WTC11 (cell line): ENCODE data around the gene KCTD20. TPM values are rescaled to one million over a fixed set of nuclear protein-coding genes. Genes with fewer than 3 reads are reported as not detected.
"Not testable (repeated sequence)": the region's sequence is repeated elsewhere in the genome, so short reads cannot be mapped to it uniquely, and the experiment has no call there.

Experiments
- ATAC-seq: fragments of 200-7000 bp; cut with Tn5 transposase; 2 replicates; pipeline ENCODE4 v1.10.0; 2021; ENCODE audit warnings: mild to moderate bottlenecking, moderate library complexity
- CTCF ChIA-PET: fragments of 300-600 bp; sonication (Branson Sonifier 250); formaldehyde crosslinking; loops from one replicate; lab custom pipeline; 2021; ENCODE audit warnings: antibody characterized with exemption; lab: Charles Lee
- POLR2A ChIA-PET: fragments of 350-600 bp; sonication (Branson Sonifier 250); formaldehyde crosslinking; loops from one replicate; lab custom pipeline; 2021; ENCODE audit warnings: antibody characterized with exemption; lab: Charles Lee
- DNase-seq: peaks from one replicate; pipeline ENCODE4 v3.0.0; 2021; ENCODE audit warnings: low spot score
- H3K27ac Mint-ChIP-seq: 2 replicates; pipeline ENCODE4 v1.8.0; 2021; ENCODE audit warnings: mixed read lengths
- H3K27me3 Mint-ChIP-seq: 2 replicates; pipeline ENCODE4 v1.8.0; 2021; ENCODE audit warnings: low read depth, mild to moderate bottlenecking, moderate library complexity, mixed read lengths
- H3K36me3 Mint-ChIP-seq: 2 replicates; pipeline ENCODE4 v1.8.0; 2021; ENCODE audit warnings: mixed read lengths
- H3K4me1 Mint-ChIP-seq: 2 replicates; pipeline ENCODE4 v1.8.0; 2022; ENCODE audit warnings: mixed read lengths
- H3K4me3 Mint-ChIP-seq: 2 replicates; pipeline ENCODE4 v1.8.0; 2021; ENCODE audit warnings: mild to moderate bottlenecking, moderate library complexity, mixed read lengths
- H3K9me3 Mint-ChIP-seq: 2 replicates; pipeline ENCODE4 v1.8.0; 2021; ENCODE audit warnings: mixed read lengths
- FOXJ3 ChIP-seq: sonication (generic); formaldehyde crosslinking; IDR thresholded peaks from 2 replicates; pipeline ENCODE4 v1.9.0; 2021; ENCODE audit warnings: missing genetic modification reagents, mild to moderate bottlenecking, borderline replicate concordance
- NFATC4 ChIP-seq: fragments of 250-450 bp; sonication (Bioruptor Pico); IDR thresholded peaks from 2 replicates; pipeline ENCODE4 v1.9.0; 2021; ENCODE audit warnings: mild to moderate bottlenecking
- NFYB ChIP-seq: sonication (generic); formaldehyde crosslinking; conservative IDR thresholded peaks from 2 replicates; pipeline ENCODE4 v1.8.0; 2022; ENCODE audit warnings: low read depth, missing genetic modification reagents
- SMAD4 ChIP-seq: sonication (generic); formaldehyde crosslinking; IDR thresholded peaks from 2 replicates; pipeline ENCODE4 v1.8.0; 2022; ENCODE audit warnings: mild to moderate bottlenecking, missing genetic modification reagents
- SP1 ChIP-seq: sonication (generic); formaldehyde crosslinking; conservative IDR thresholded peaks from 2 replicates; pipeline ENCODE4 v1.8.1; 2022; ENCODE audit warnings: missing genetic modification reagents
- TEAD4 ChIP-seq: sonication (generic); formaldehyde crosslinking; IDR thresholded peaks from 2 replicates; pipeline ENCODE4 v1.8.0; 2022; ENCODE audit warnings: mild to moderate bottlenecking, missing genetic modification reagents
- ZNF317 ChIP-seq: sonication (generic); formaldehyde crosslinking; IDR thresholded peaks from 2 replicates; pipeline ENCODE4 v1.8.1; 2023; ENCODE audit warnings: low read depth, mild to moderate bottlenecking, moderate library complexity, missing genetic modification reagents, borderline replicate concordance
- total RNA-seq: library from RNA; stranded (reverse); gene quantifications from 3 replicates; pipeline ENCODE4 v1.2.3, GENCODE V29; 2021
- TF ChIP-seq, protein P1 (sequence below): sonication (generic); formaldehyde crosslinking; IDR thresholded peaks from 2 replicates; pipeline ENCODE4 v1.8.1; 2022; ENCODE audit warnings: missing genetic modification reagents, borderline replicate concordance
- TF ChIP-seq, protein P2 (sequence below): fragments of 250-450 bp; sonication (Bioruptor Pico); IDR thresholded peaks from 2 replicates; pipeline ENCODE4 v1.9.0; 2021; ENCODE audit warnings: mild to moderate bottlenecking
- TF ChIP-seq, protein P3 (sequence below): fragments of 250-450 bp; sonication (Bioruptor Pico); IDR thresholded peaks from 2 replicates; pipeline ENCODE4 v1.9.0; 2021; ENCODE audit warnings: mild to moderate bottlenecking
- TF ChIP-seq, protein P4 (sequence below): sonication (generic); formaldehyde crosslinking; IDR thresholded peaks from 2 replicates; pipeline ENCODE4 v1.8.1; 2023; ENCODE audit warnings: mild to moderate bottlenecking, missing genetic modification reagents, borderline replicate concordance
- TF ChIP-seq, protein P5 (sequence below): sonication (generic); formaldehyde crosslinking; IDR thresholded peaks from 2 replicates; pipeline ENCODE4 v1.8.1; 2023; ENCODE audit warnings: mild to moderate bottlenecking, missing genetic modification reagents, moderate library complexity
- TF ChIP-seq, protein P6 (sequence below): fragments of 250-450 bp; sonication (Bioruptor Pico); IDR thresholded peaks from 2 replicates; pipeline ENCODE4 v1.8.0; 2021; ENCODE audit warnings: mild to moderate bottlenecking
- TF ChIP-seq, protein P7 (sequence below): fragments of 250-450 bp; sonication (Bioruptor Pico); IDR thresholded peaks from 2 replicates; pipeline ENCODE4 v1.9.0; 2021; ENCODE audit warnings: mild to moderate bottlenecking, borderline replicate concordance

Gene KCTD20
- total RNA-seq, 1 experiment from 2014 or later: 26.7 TPM

DNA sequence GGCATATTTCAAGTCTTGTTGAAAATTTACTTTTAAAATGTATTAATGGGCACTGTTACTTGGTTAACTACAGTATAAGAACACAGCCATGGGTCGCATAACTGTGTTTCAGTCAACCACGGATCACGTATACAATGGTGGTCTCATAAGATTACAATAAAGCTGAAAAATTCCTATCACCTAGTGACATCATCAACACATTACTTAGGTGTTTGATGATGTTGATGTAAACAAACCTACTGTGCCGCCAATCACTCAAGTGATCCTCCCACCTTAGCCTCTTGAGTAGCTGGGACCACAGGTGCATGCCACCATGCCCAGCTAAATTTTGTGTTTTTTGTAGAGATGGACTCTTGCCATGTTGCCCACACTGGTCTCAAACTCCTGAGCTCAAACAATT is 38.6 kb upstream of the KCTD20 start:
- Mint-ChIP-seq H3K9me3 (no peaks in the 10 kb centered on the region), H3K4me3 (no peak overlapping the region), H3K27ac (no peak overlapping the region), H3K27me3 (no peaks in the 10 kb centered on the region)
- ATAC-seq: no peak
- ChIA-PET POLR2A (no interaction called here), CTCF (interaction anchor here (0.8 to 1.1 kb wide), 3 partner anchors 17 to 102 kb away, joined by 3 read pairs; no protein-coding TSS in a partner anchor)
- TF ChIP-seq TEAD4 (CRISPR knock-in tag) (no peak), SP1 (no peak), NFYB (CRISPR knock-in tag) (no peak)
- TF ChIP-seq, protein P1, sequence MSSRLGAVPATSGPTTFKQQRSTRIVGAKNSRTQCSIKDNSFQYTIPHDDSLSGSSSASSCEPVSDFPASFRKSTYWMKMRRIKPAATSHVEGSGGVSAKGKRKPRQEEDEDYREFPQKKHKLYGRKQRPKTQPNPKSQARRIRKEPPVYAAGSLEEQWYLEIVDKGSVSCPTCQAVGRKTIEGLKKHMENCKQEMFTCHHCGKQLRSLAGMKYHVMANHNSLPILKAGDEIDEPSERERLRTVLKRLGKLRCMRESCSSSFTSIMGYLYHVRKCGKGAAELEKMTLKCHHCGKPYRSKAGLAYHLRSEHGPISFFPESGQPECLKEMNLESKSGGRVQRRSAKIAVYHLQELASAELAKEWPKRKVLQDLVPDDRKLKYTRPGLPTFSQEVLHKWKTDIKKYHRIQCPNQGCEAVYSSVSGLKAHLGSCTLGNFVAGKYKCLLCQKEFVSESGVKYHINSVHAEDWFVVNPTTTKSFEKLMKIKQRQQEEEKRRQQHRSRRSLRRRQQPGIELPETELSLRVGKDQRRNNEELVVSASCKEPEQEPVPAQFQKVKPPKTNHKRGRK (CRISPR knock-in tag): no peak
- TF ChIP-seq, protein P2, sequence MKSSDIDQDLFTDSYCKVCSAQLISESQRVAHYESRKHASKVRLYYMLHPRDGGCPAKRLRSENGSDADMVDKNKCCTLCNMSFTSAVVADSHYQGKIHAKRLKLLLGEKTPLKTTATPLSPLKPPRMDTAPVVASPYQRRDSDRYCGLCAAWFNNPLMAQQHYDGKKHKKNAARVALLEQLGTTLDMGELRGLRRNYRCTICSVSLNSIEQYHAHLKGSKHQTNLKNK (CRISPR knock-in tag): no peak
- TF ChIP-seq, protein P3, sequence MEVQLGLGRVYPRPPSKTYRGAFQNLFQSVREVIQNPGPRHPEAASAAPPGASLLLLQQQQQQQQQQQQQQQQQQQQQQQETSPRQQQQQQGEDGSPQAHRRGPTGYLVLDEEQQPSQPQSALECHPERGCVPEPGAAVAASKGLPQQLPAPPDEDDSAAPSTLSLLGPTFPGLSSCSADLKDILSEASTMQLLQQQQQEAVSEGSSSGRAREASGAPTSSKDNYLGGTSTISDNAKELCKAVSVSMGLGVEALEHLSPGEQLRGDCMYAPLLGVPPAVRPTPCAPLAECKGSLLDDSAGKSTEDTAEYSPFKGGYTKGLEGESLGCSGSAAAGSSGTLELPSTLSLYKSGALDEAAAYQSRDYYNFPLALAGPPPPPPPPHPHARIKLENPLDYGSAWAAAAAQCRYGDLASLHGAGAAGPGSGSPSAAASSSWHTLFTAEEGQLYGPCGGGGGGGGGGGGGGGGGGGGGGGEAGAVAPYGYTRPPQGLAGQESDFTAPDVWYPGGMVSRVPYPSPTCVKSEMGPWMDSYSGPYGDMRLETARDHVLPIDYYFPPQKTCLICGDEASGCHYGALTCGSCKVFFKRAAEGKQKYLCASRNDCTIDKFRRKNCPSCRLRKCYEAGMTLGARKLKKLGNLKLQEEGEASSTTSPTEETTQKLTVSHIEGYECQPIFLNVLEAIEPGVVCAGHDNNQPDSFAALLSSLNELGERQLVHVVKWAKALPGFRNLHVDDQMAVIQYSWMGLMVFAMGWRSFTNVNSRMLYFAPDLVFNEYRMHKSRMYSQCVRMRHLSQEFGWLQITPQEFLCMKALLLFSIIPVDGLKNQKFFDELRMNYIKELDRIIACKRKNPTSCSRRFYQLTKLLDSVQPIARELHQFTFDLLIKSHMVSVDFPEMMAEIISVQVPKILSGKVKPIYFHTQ (CRISPR knock-in tag): no peak
- TF ChIP-seq, protein P4, sequence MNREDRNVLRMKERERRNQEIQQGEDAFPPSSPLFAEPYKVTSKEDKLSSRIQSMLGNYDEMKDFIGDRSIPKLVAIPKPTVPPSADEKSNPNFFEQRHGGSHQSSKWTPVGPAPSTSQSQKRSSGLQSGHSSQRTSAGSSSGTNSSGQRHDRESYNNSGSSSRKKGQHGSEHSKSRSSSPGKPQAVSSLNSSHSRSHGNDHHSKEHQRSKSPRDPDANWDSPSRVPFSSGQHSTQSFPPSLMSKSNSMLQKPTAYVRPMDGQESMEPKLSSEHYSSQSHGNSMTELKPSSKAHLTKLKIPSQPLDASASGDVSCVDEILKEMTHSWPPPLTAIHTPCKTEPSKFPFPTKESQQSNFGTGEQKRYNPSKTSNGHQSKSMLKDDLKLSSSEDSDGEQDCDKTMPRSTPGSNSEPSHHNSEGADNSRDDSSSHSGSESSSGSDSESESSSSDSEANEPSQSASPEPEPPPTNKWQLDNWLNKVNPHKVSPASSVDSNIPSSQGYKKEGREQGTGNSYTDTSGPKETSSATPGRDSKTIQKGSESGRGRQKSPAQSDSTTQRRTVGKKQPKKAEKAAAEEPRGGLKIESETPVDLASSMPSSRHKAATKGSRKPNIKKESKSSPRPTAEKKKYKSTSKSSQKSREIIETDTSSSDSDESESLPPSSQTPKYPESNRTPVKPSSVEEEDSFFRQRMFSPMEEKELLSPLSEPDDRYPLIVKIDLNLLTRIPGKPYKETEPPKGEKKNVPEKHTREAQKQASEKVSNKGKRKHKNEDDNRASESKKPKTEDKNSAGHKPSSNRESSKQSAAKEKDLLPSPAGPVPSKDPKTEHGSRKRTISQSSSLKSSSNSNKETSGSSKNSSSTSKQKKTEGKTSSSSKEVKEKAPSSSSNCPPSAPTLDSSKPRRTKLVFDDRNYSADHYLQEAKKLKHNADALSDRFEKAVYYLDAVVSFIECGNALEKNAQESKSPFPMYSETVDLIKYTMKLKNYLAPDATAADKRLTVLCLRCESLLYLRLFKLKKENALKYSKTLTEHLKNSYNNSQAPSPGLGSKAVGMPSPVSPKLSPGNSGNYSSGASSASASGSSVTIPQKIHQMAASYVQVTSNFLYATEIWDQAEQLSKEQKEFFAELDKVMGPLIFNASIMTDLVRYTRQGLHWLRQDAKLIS: no peak
- TF ChIP-seq, protein P5, sequence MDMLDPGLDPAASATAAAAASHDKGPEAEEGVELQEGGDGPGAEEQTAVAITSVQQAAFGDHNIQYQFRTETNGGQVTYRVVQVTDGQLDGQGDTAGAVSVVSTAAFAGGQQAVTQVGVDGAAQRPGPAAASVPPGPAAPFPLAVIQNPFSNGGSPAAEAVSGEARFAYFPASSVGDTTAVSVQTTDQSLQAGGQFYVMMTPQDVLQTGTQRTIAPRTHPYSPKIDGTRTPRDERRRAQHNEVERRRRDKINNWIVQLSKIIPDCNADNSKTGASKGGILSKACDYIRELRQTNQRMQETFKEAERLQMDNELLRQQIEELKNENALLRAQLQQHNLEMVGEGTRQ (CRISPR knock-in tag): no peak
- TF ChIP-seq, all 79 proteins: peak for 0
- Mint-ChIP-seq H3K36me3 (no peaks in the 10 kb centered on the region), H3K4me1 (no peaks in the 10 kb centered on the region)
- no peak for DNase-seq

DNA sequence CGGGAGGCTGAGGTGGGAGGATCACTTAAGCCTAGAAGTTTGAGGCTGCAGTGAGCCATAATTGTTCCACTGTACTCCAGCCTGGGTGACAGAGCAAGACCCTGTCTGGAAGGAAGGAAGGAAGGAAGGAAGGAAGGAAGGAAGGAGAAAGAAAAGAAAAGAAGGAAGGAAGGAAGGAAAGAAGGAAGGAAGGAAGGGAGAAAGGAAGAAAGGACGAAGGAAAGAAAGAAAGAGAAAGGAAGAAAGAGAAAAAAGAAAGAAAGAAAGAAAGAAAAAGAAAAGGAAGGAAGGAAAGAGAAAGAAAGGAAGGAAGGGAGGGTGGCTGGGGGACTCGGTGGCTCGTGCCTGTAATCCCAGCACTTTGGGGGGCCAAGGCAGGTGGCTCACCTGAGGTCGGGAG is 33.1 kb upstream of the KCTD20 start:
- H3K4me3 Mint-ChIP-seq, ATAC-seq, H3K36me3 Mint-ChIP-seq, POLR2A ChIA-PET, H3K27ac Mint-ChIP-seq, H3K4me1 Mint-ChIP-seq, H3K27me3 Mint-ChIP-seq, DNase-seq: not testable (repeated sequence)
- CTCF ChIA-PET: interaction anchor here (0.7 kb wide), 1 partner anchor 89 kb away, joined by 7 read pairs; no protein-coding TSS in a partner anchor
- H3K9me3 Mint-ChIP-seq: peaks cover 11% of the 10 kb centered on the region

DNA sequence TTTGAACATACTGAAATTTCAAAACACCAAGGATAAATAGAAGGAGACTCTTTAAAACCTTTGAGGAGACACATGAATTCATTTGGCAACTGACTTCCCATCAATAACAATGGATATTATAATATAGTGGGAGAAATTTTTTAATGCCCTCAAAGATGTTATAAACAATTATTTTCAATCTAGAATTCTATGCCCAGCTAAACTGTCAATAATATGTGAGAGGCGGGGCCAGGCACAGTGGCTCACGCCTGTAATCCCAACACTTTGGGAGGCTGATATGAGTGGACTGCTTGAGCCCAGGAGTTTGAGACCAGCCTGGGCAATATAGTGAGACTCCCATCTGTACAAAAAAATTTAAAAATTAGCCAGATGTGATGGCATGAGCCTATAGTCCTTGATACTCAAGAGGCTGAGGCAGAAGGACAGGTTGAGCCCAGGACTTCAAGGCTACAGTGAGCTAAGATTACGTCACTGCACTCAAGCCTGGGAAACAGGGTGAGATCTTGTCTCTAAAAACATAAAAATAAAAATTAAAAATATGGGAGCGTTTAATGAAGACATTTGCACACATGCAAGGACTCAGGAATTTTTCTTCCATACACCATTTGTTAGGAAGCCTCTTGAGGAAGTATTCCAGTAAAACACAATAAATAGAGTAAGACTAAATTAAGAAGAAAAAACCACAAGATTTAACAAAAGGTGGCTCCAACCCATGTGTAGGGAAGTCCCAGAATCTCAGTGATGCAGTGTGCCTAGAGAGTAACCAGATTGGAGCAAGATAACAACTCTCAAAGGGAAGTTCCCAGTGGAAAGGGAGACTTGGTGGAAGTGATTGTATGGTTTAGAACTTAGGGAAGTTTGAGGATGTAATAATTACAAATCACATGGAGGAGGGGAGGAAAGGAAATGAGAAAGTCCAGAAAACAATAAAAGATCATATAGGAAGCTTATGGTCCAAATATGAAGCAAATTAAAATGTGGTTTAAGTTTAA is 29.0 kb upstream of the KCTD20 start:
- ChIA-PET CTCF (no interaction called here), POLR2A (no interaction called here)
- H3K4me1 Mint-ChIP-seq: no peaks in the 10 kb centered on the region
- no peak overlapping the region for H3K4me3 Mint-ChIP-seq
- DNase-seq (no peak), ATAC-seq (no peak)
- peaks cover 11% of the 10 kb centered on the region for H3K9me3 Mint-ChIP-seq
- peaks cover 3% of the 10 kb centered on the region; the same call in 1 of the 2 replicates for H3K36me3 Mint-ChIP-seq
- H3K27me3 Mint-ChIP-seq: peaks cover 4% of the 10 kb centered on the region
- no peak overlapping the region for H3K27ac Mint-ChIP-seq
- TF ChIP-seq NFATC4 (no peak), FOXJ3 (CRISPR knock-in tag) (no peak), ZNF317 (no peak), SMAD4 (CRISPR knock-in tag) (no peak)
- TF ChIP-seq, protein P6, sequence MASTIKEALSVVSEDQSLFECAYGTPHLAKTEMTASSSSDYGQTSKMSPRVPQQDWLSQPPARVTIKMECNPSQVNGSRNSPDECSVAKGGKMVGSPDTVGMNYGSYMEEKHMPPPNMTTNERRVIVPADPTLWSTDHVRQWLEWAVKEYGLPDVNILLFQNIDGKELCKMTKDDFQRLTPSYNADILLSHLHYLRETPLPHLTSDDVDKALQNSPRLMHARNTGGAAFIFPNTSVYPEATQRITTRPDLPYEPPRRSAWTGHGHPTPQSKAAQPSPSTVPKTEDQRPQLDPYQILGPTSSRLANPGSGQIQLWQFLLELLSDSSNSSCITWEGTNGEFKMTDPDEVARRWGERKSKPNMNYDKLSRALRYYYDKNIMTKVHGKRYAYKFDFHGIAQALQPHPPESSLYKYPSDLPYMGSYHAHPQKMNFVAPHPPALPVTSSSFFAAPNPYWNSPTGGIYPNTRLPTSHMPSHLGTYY: no peak
- TF ChIP-seq, protein P7, sequence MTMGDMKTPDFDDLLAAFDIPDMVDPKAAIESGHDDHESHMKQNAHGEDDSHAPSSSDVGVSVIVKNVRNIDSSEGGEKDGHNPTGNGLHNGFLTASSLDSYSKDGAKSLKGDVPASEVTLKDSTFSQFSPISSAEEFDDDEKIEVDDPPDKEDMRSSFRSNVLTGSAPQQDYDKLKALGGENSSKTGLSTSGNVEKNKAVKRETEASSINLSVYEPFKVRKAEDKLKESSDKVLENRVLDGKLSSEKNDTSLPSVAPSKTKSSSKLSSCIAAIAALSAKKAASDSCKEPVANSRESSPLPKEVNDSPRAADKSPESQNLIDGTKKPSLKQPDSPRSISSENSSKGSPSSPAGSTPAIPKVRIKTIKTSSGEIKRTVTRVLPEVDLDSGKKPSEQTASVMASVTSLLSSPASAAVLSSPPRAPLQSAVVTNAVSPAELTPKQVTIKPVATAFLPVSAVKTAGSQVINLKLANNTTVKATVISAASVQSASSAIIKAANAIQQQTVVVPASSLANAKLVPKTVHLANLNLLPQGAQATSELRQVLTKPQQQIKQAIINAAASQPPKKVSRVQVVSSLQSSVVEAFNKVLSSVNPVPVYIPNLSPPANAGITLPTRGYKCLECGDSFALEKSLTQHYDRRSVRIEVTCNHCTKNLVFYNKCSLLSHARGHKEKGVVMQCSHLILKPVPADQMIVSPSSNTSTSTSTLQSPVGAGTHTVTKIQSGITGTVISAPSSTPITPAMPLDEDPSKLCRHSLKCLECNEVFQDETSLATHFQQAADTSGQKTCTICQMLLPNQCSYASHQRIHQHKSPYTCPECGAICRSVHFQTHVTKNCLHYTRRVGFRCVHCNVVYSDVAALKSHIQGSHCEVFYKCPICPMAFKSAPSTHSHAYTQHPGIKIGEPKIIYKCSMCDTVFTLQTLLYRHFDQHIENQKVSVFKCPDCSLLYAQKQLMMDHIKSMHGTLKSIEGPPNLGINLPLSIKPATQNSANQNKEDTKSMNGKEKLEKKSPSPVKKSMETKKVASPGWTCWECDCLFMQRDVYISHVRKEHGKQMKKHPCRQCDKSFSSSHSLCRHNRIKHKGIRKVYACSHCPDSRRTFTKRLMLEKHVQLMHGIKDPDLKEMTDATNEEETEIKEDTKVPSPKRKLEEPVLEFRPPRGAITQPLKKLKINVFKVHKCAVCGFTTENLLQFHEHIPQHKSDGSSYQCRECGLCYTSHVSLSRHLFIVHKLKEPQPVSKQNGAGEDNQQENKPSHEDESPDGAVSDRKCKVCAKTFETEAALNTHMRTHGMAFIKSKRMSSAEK: no peak
